ENCODE results near the gene ZBTB7A.

The ZBTB7A gene

GRCh38 chr19:4093643-4094175 lies 27.0 kb upstream of the ZBTB7A start:
- Histone ChIP-seq H3K27me3 (ENCODE audit: insufficient read depth, poor library complexity, severe bottlenecking) (no peaks in the 10 kb centered on the region), H3K4me3 (replicated peaks; ENCODE audit: insufficient read depth, low read length) (no peak overlapping the region), H3K27ac (replicated peaks) (no peak overlapping the region)
- TF ChIP-seq REST (IDR thresholded peaks at IDR 0.05; ENCODE audit: insufficient replicate concordance, low read depth) (no peak), CTCF (IDR thresholded peaks at IDR 0.05; ENCODE audit: insufficient read depth, low read length) (no peak), POLR2AphosphoS5 (IDR thresholded peaks at IDR 0.05; ENCODE audit: low read depth) (no peak), GABPA (IDR thresholded peaks at IDR 0.05; ENCODE audit: low read depth) (no peak), SPI1 (IDR thresholded peaks at IDR 0.05; ENCODE audit: borderline replicate concordance, low read depth) (no peak)
- no peak for DNase-seq (ENCODE audit: low read depth in 1 of 2, low spot score in 1 of 2)

- peak overlapping the region; percentile 92 for H3K27ac ChIP-seq (replicated peaks)
- H3K27me3 ChIP-seq (ENCODE audit: insufficient read depth, poor library complexity, severe bottlenecking), result no peaks in the 10 kb centered on the region
- H3K4me3 ChIP-seq (replicated peaks; ENCODE audit: insufficient read depth, low read length), result peak overlapping the region; percentile 22; the same call in 1 of the 2 replicates
- DNase-seq (ENCODE audit: low read depth in 1 of 2, low spot score in 1 of 2), result peak in 1 of 2 experiments; percentile 56
- TF ChIP-seq REST (IDR thresholded peaks at IDR 0.05; ENCODE audit: insufficient replicate concordance, low read depth), result no peak
- no peak for TF ChIP-seq SPI1 (IDR thresholded peaks at IDR 0.05; ENCODE audit: borderline replicate concordance, low read depth)
- TF ChIP-seq POLR2AphosphoS5 (IDR thresholded peaks at IDR 0.05; ENCODE audit: low read depth), result no peak
- TF ChIP-seq GABPA (IDR thresholded peaks at IDR 0.05; ENCODE audit: low read depth), result no peak
- no peak for TF ChIP-seq CTCF (IDR thresholded peaks at IDR 0.05; ENCODE audit: insufficient read depth, low read length)
Observed at GRCh38 chr19:4090356-4091220, 23.9 kb upstream of the ZBTB7A start.

GRCh38 chr19:4089946-4090345 lies 23.2 kb upstream of the ZBTB7A start:
- DNase-seq (ENCODE audit: low read depth in 1 of 2, low spot score in 1 of 2), result no peak
- TF ChIP-seq SPI1 (IDR thresholded peaks at IDR 0.05; ENCODE audit: borderline replicate concordance, low read depth) (no peak), REST (IDR thresholded peaks at IDR 0.05; ENCODE audit: insufficient replicate concordance, low read depth) (no peak), CTCF (IDR thresholded peaks at IDR 0.05; ENCODE audit: insufficient read depth, low read length) (no peak), POLR2AphosphoS5 (IDR thresholded peaks at IDR 0.05; ENCODE audit: low read depth) (no peak), GABPA (IDR thresholded peaks at IDR 0.05; ENCODE audit: low read depth) (no peak)
- peak overlapping the region; percentile 22 for H3K4me3 ChIP-seq (replicated peaks; ENCODE audit: insufficient read depth, low read length)
- no peaks in the 10 kb centered on the region for H3K27me3 ChIP-seq (ENCODE audit: insufficient read depth, poor library complexity, severe bottlenecking)
- peak overlapping the region; percentile 92 for H3K27ac ChIP-seq (replicated peaks)

All from HL-60 (cell line).